Large intestine (tissue), 3 donors: ENCODE data around the gene PKD1L1. TPM values are rescaled to one million over a fixed set of nuclear protein-coding genes. Genes with fewer than 3 reads are reported as not detected.

Experiments used
- DNase-seq, 2 donors: peaks; one replicate each; pipeline versions ENCODE4 v3.0.0 to v3.0.0-alpha.2; 2013
- H3K27ac ChIP-seq: one replicate; pipeline ENCODE4 v1.5.1; 2013; ENCODE audit warnings: low read length
- H3K27me3 ChIP-seq: 2 replicates; pipeline ENCODE4 v1.6.1; 2013; ENCODE audit warnings: low read length; ENCODE audit not compliant: control insufficient read depth, insufficient read depth
- H3K36me3 ChIP-seq: 2 replicates; pipeline ENCODE4 v1.6.1; 2013; ENCODE audit warnings: low read length; ENCODE audit not compliant: control insufficient read depth, insufficient read depth
- H3K4me1 ChIP-seq: one replicate; pipeline ENCODE4 v1.6.1; 2013; ENCODE audit warnings: low read length; ENCODE audit not compliant: control insufficient read depth, insufficient read depth
- H3K4me3 ChIP-seq: one replicate; pipeline ENCODE4 v1.5.1; 2013; ENCODE audit warnings: low read length
- H3K9me3 ChIP-seq: one replicate; pipeline ENCODE4 v1.6.1; 2013; ENCODE audit warnings: mild to moderate bottlenecking, low read depth, low read length, moderate library complexity; ENCODE audit not compliant: control insufficient read depth
- WGBS: methylation state at CpG from one replicate; pipeline ENCODE4 v1.1.5; 2013; ENCODE audit warnings: low lambda C conversion rate; ENCODE audit not compliant: insufficient coverage; 5-methylcytosine and 5-hydroxymethylcytosine counted together
- polyA plus RNA-seq: library from polyadenylated mRNA; unstranded; fragments of 120-200 nt; gene quantifications from one replicate; pipeline ENCODE4 v1.2.1, GENCODE V29; 2013

PKD1L1 gene
- polyA plus RNA-seq, 1 donor = 1.0 TPM

GRCh38 chr7:47817917-47818316 is 130.3 kb downstream of the PKD1L1 start:
- 90% methylated on average over 3 of the region's 3 CpGs for WGBS
- H3K36me3 ChIP-seq = no peaks in the 10 kb centered on the region
- no peak overlapping the region for H3K27ac ChIP-seq

GRCh38 chr7:47816647-47817046 is 131.6 kb downstream of the PKD1L1 start:
- H3K4me3 ChIP-seq = no peak overlapping the region
- H3K4me1 ChIP-seq = peaks cover 8% of the 10 kb centered on the region
- no peaks in the 10 kb centered on the region for H3K36me3 ChIP-seq
- no peaks in the 10 kb centered on the region for H3K9me3 ChIP-seq
- H3K27me3 ChIP-seq = no peaks in the 10 kb centered on the region
- no peak for DNase-seq
- WGBS = no CpG with 5 or more reads among the region's 4 CpGs
- no peak overlapping the region for H3K27ac ChIP-seq

More at GRCh38 chr7:47817917-47818316, 130.3 kb downstream of the PKD1L1 start:
- Histone ChIP-seq H3K9me3 (no peaks in the 10 kb centered on the region), H3K4me3 (no peak overlapping the region), H3K27me3 (no peaks in the 10 kb centered on the region), H3K4me1 (peaks cover 8% of the 10 kb centered on the region)
- DNase-seq = no peak

GRCh38 chr7:47815867-47816266 is 132.4 kb downstream of the PKD1L1 start:
- WGBS = no CpG with 5 or more reads among the region's 9 CpGs
- Histone ChIP-seq H3K27ac (no peak overlapping the region), H3K27me3 (no peaks in the 10 kb centered on the region), H3K9me3 (no peaks in the 10 kb centered on the region), H3K4me1 (peaks cover 8% of the 10 kb centered on the region), H3K36me3 (no peaks in the 10 kb centered on the region), H3K4me3 (no peak overlapping the region)
- no peak for DNase-seq

DNA sequence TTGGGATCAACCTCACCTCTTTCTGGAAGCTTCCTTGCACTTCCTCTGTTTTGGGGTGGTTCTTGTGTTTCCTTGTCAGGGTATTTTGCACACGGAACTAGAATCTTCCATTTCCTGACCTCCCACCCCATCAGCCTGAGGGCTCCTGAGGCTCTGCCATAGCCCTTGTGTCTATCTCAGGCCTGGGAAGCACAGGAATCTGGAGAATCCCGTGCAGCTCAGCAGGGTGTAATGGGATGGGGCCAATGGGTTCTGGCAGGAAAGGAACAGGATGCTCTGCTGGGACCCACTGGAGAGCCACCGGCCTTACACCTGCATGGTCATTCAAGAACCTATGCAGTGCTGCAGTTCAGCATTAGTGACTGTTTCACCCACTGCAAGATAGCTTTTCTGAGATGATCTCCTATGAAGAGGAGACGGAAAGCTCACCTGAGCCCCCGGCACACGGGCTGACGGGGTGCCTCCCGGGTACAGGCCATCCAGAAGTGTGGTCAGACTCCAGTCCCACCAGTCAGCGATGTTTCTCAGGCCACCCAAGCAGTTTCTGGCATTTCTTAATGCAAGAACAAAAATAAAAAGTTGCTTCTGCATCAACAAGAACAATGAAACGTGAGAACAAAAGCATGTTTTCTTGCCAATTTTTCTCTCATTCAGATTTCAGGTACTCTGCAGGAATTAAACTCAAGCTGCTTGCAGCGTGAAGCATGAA is 133.2 kb downstream of the PKD1L1 start:
- Histone ChIP-seq H3K27ac (no peak overlapping the region), H3K9me3 (no peaks in the 10 kb centered on the region), H3K27me3 (no peaks in the 10 kb centered on the region), H3K36me3 (no peaks in the 10 kb centered on the region), H3K4me3 (no peak overlapping the region), H3K4me1 (peaks cover 8% of the 10 kb centered on the region)
- 88% methylated on average over 1 of the region's 11 CpGs for WGBS
- DNase-seq = no peak

DNA sequence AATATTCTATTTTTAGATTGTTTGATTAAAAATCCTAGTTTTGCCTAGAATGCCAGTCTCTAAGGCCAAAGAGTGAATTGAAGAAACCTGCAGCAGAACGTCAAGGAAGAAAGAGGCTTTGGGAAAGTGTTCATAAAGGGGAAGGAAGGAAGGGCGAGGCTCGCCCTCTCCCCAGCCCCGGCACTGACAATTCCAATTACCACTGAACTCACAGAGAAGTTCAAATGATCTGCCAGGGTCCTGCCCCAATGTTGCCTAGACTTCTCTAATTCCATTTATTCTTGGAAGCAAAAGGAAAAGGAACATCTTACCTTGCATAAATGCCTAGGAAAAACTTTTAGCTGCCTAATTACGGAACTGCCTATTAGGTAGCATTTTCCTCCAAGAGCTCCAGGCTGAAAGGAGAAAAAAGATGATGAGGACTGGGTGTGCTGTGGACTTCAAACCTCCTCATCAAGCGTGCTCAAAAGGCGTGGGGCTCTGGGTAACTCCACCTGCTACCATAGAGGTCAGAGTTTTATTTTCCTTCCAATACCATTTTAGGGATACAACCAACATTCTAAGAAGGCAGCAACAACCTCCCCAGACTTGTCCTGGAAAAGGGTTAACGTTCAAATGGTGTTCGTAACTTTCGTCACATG is 134.5 kb downstream of the PKD1L1 start:
- peaks cover 8% of the 10 kb centered on the region for H3K4me1 ChIP-seq
- H3K27ac ChIP-seq = no peak overlapping the region
- no peaks in the 10 kb centered on the region for H3K27me3 ChIP-seq
- H3K36me3 ChIP-seq = no peaks in the 10 kb centered on the region
- H3K9me3 ChIP-seq = no peaks in the 10 kb centered on the region
- WGBS = 58% methylated on average over 3 of the region's 10 CpGs
- H3K4me3 ChIP-seq = no peak overlapping the region
- DNase-seq = peak; percentile 23 to 74

DNA sequence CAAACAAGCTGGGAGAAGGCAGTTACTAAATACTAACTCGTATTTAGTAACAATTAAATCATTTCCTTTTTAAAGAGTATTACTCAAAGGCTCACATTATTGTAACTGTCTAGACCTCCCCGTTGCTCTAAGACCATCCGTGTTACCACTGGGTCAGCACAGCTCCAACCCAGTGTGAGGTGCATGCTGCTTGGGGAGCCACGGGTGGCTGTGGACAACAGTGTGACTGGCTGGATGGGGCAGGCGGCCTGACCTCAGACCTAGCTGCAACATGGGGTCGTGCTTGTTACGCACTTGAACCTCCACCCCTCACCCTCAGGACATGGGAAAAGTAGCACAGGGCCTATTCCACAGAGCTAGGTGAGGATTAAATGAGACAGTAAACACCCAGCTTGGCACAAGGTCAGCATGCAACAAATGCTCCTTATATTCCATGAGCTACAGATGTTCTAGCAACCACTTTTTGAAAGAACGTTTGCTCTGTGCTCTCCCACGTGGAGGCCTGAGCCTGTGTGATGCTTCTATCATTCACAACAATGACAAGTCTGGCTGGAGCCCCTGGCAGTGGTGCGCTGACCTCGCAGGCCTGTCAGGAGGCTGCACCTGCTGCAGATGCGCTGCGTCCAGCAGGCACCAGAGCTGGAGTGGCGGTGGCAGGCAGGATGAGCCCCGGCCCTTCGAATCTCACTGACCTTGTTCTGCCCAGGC is 135.7 kb downstream of the PKD1L1 start:
- DNase-seq = no peak
- WGBS = no CpG with 5 or more reads among the region's 16 CpGs
- Histone ChIP-seq H3K9me3 (no peaks in the 10 kb centered on the region), H3K27ac (no peak overlapping the region), H3K4me1 (peaks cover 8% of the 10 kb centered on the region), H3K27me3 (no peaks in the 10 kb centered on the region), H3K4me3 (no peak overlapping the region), H3K36me3 (no peaks in the 10 kb centered on the region)

DNA sequence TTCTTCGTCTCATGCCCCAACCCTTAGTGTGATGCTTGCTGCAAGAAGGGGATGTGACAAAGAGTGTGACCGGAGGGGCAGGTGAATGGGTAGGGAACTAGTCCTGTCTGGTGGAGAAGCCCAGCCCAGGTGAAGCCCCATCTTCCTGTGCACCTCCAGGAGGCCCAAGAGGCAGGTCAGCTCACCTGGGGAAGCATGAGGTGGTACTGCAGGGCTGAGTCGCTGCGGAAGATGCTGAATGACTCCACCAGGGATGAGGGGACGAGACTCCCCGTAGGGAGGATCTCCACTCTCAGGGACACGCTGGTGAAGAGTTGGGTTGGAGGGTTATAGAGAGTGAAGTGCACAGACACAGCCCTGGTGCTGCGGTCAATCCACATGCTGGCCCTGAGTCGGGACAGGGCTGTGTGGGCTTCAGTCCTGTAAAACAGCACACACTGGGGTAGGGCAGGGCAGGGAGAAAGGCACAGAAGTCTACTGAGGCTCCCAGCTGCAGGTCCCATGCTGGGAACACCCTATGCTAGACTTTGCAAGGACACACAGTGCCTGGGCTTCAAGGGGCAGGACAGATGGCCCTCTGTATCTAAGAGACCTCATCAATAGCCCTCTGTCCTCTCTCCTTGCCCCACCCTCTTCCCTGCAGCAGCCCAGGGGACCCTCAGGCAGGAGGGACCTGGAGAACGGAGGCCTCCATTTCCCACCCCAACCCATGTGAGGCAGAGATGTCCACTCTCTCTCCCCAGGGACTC is 136.5 kb downstream of the PKD1L1 start:
- H3K27me3 ChIP-seq = no peaks in the 10 kb centered on the region
- H3K4me1 ChIP-seq = peaks cover 8% of the 10 kb centered on the region
- no peaks in the 10 kb centered on the region for H3K9me3 ChIP-seq
- WGBS = no CpG with 5 or more reads among the region's 10 CpGs
- H3K4me3 ChIP-seq = no peak overlapping the region
- no peaks in the 10 kb centered on the region for H3K36me3 ChIP-seq
- DNase-seq = no peak
- no peak overlapping the region for H3K27ac ChIP-seq

DNA sequence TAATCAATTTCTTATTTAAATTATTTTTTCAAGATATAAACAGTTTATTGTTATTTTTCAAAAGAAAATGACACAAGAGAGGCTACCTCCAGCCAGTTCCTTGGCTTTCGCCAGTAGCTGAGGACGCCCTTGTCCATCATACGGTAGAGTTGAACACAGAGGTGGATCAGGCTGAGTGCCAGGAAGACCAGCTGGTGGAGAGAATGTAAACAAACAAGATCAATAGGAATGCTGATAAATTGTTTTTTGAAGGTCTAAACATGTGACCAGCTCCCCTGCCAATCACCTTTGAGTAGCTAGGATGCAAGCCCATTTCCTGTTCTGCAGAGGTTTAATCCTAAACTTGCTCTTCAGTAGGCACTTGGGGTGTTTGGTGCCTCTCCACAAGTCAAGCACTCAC is 138.9 kb downstream of the PKD1L1 start:
- H3K36me3 ChIP-seq = no peaks in the 10 kb centered on the region
- no peaks in the 10 kb centered on the region for H3K9me3 ChIP-seq
- H3K27me3 ChIP-seq = no peaks in the 10 kb centered on the region
- no peak overlapping the region for H3K4me3 ChIP-seq
- DNase-seq = no peak
- no CpG with 5 or more reads among the region's 3 CpGs for WGBS
- peaks cover 15% of the 10 kb centered on the region for H3K4me1 ChIP-seq
- no peak overlapping the region for H3K27ac ChIP-seq

GRCh38 chr7:47808321-47808720 is 139.9 kb downstream of the PKD1L1 start:
- H3K36me3 ChIP-seq = no peaks in the 10 kb centered on the region
- no CpG with 5 or more reads among the region's 7 CpGs for WGBS
- H3K9me3 ChIP-seq = no peaks in the 10 kb centered on the region
- no peak overlapping the region for H3K27ac ChIP-seq
- DNase-seq = no peak
- H3K4me3 ChIP-seq = no peak overlapping the region
- H3K27me3 ChIP-seq = no peaks in the 10 kb centered on the region
- H3K4me1 ChIP-seq = peaks cover 10% of the 10 kb centered on the region

DNA sequence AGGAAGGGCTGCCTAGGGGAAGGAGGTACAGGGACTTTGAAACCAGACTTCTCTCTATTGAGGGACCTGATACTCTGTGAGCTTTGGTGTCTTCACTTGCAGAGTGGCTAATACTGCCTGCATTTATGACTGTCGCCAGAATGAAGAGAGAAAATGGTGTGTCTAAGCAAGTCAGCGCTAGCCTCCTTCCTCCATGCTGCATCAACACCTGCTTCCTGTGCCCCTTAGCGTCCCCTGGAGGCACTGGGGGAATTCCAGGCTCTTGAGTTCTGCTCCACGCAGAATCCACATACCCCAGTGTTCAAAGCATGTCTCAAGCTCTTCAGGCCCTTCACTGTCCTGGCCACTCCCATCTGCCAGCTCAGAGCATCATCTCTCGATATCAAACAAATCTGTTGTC is 140.5 kb downstream of the PKD1L1 start:
- H3K4me3 ChIP-seq = no peak overlapping the region
- H3K27ac ChIP-seq = no peak overlapping the region
- H3K27me3 ChIP-seq = no peaks in the 10 kb centered on the region
- DNase-seq = no peak
- H3K36me3 ChIP-seq = no peaks in the 10 kb centered on the region
- H3K4me1 ChIP-seq = peaks cover 7% of the 10 kb centered on the region
- H3K9me3 ChIP-seq = no peaks in the 10 kb centered on the region
- WGBS = no CpG with 5 or more reads among the region's 5 CpGs
